Karpas-422 (cell line): Measurements from ENCODE around the gene ANK2. TPM values are rescaled to one million over a fixed set of nuclear protein-coding genes. Genes with fewer than 3 reads are reported as not detected.

Source experiments
- DNase-seq: peaks from one replicate; pipeline ENCODE4 v3.0.0-alpha.2; 2015
- H2AFZ ChIP-seq: fragments of 200-600 bp; sonication (generic); 2 replicates; pipeline ENCODE4 v1.6.1; 2014; ENCODE audit warnings: antibody characterized with exemption, low read length, mixed read lengths
- H3K27ac ChIP-seq: fragments of 200-600 bp; sonication (generic); 2 replicates; pipeline ENCODE4 v1.5.1; 2014; ENCODE audit warnings: mild to moderate bottlenecking, low read length, moderate library complexity
- H3K27me3 ChIP-seq: fragments of 200-600 bp; sonication (generic); 2 replicates; pipeline ENCODE4 v1.6.1; 2014; ENCODE audit warnings: low read length, mixed read lengths
- H3K36me3 ChIP-seq: fragments of 200-600 bp; sonication (generic); 2 replicates; pipeline ENCODE4 v1.6.1; 2014; ENCODE audit warnings: low read length, mixed read lengths; ENCODE audit not compliant: insufficient read depth
- H3K4me1 ChIP-seq: fragments of 200-600 bp; sonication (generic); 2 replicates; pipeline ENCODE4 v1.6.1; 2014; ENCODE audit warnings: mild to moderate bottlenecking, low read length, mixed read lengths
- H3K4me2 ChIP-seq: fragments of 200-600 bp; sonication (generic); 2 replicates; pipeline ENCODE4 v1.6.1; 2014; ENCODE audit warnings: low read length, low read depth, mild to moderate bottlenecking; ENCODE audit not compliant: poor library complexity, severe bottlenecking
- H3K4me3 ChIP-seq: fragments of 200-600 bp; sonication (generic); 2 replicates; pipeline ENCODE4 v1.5.1; 2014; ENCODE audit warnings: mild to moderate bottlenecking, antibody characterized with exemption, low read length, mixed read lengths
- H3K79me2 ChIP-seq: fragments of 200-600 bp; sonication (generic); 2 replicates; pipeline ENCODE4 v1.6.1; 2014; ENCODE audit warnings: mild to moderate bottlenecking, low read length, mixed read lengths
- H3K9ac ChIP-seq: fragments of 200-600 bp; sonication (generic); 2 replicates; pipeline ENCODE4 v1.6.0; 2014; ENCODE audit warnings: low read length
- H3K9me2 ChIP-seq: fragments of 200-600 bp; sonication (generic), shearing (Covaris generic); replicated peaks from 2 replicates; pipeline ENCODE4 v1.6.0; 2014; ENCODE audit warnings: mild to moderate bottlenecking, low read length, moderate library complexity; ENCODE audit not compliant: insufficient read depth
- H3K9me3 ChIP-seq: fragments of 300-700, 200-600 bp; sonication (generic); 2 replicates; pipeline ENCODE4 v1.6.1; 2014; ENCODE audit warnings: low read length, mixed read lengths
- H4K20me1 ChIP-seq: fragments of 200-600 bp; sonication (generic); 2 replicates; pipeline ENCODE4 v1.6.1; 2014; ENCODE audit warnings: mild to moderate bottlenecking, antibody characterized with exemption, low read length, low read depth; ENCODE audit not compliant: insufficient read depth
- total RNA-seq: library from RNA; depleted of rRNA; stranded (reverse); fragments of >200 nt; shearing (Covaris generic); gene quantifications from 2 replicates; pipeline ENCODE4 v1.2.3, GENCODE V29; 2014; ENCODE audit warnings: low replicate concordance

The ANK2 gene
- total RNA-seq, 1 experiment from 2014 or later: 3.1 TPM

- no peaks in the 10 kb centered on the region for H3K4me1 ChIP-seq
- H3K9me3 ChIP-seq: no peaks in the 10 kb centered on the region
- H3K36me3 ChIP-seq: no peaks in the 10 kb centered on the region
- no peaks in the 10 kb centered on the region for H3K27me3 ChIP-seq
- no peak overlapping the region for H3K27ac ChIP-seq
- H2AFZ ChIP-seq: no peak overlapping the region
- DNase-seq: no peak
- no peak overlapping the region for H3K4me3 ChIP-seq
- no peaks in the 10 kb centered on the region for H3K9me2 ChIP-seq
- no peaks in the 10 kb centered on the region for H4K20me1 ChIP-seq
- no peak overlapping the region for H3K4me2 ChIP-seq
- H3K9ac ChIP-seq: no peak overlapping the region
- no peaks in the 10 kb centered on the region for H3K79me2 ChIP-seq
Observed at GRCh38 chr4:113322736-113323135, 273.3 kb downstream of the ANK2 start.

- Histone ChIP-seq H3K4me2 (no peak overlapping the region), H3K4me3 (no peak overlapping the region)
- no peak for DNase-seq
Observed at GRCh38 chr4:113325876-113326615, 276.6 kb downstream of the ANK2 start.

DNA sequence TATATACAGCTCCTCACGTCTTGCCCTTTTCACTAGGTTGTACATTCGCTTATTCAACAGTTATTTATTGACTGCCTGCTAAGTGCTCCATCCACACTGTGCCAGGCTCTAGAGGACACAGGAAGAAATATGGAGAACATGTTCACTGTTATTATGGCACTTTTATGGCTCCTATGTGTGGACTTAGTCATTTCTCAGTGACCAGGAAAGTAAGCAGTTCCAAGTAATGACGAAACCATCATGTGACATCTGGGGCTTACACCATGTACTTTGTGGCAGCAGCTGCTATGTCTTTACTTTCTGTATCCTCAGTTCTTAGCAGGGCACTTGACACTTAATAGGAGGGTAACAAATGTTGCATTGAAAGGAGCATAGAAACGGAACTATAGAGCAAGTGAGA, 278.0 kb downstream of the ANK2 start:
- no peak for DNase-seq
- no peaks in the 10 kb centered on the region for H3K9me2 ChIP-seq
- no peaks in the 10 kb centered on the region for H3K36me3 ChIP-seq
- no peak overlapping the region for H3K27ac ChIP-seq
- H3K9ac ChIP-seq: no peak overlapping the region
- no peaks in the 10 kb centered on the region for H3K4me1 ChIP-seq
- no peaks in the 10 kb centered on the region for H3K27me3 ChIP-seq
- no peaks in the 10 kb centered on the region for H3K9me3 ChIP-seq
- H4K20me1 ChIP-seq: no peaks in the 10 kb centered on the region
- no peak overlapping the region for H2AFZ ChIP-seq
- no peak overlapping the region for H3K4me2 ChIP-seq
- no peaks in the 10 kb centered on the region for H3K79me2 ChIP-seq
- H3K4me3 ChIP-seq: no peak overlapping the region

More at GRCh38 chr4:113325876-113326615, 276.6 kb downstream of the ANK2 start:
- no peaks in the 10 kb centered on the region for H3K9me3 ChIP-seq
- no peaks in the 10 kb centered on the region for H3K36me3 ChIP-seq
- no peaks in the 10 kb centered on the region for H3K4me1 ChIP-seq
- no peak overlapping the region for H3K9ac ChIP-seq
- no peak overlapping the region for H2AFZ ChIP-seq
- no peaks in the 10 kb centered on the region for H4K20me1 ChIP-seq
- no peaks in the 10 kb centered on the region for H3K27me3 ChIP-seq
- no peaks in the 10 kb centered on the region for H3K9me2 ChIP-seq
- no peaks in the 10 kb centered on the region for H3K79me2 ChIP-seq
- H3K27ac ChIP-seq: no peak overlapping the region

DNA sequence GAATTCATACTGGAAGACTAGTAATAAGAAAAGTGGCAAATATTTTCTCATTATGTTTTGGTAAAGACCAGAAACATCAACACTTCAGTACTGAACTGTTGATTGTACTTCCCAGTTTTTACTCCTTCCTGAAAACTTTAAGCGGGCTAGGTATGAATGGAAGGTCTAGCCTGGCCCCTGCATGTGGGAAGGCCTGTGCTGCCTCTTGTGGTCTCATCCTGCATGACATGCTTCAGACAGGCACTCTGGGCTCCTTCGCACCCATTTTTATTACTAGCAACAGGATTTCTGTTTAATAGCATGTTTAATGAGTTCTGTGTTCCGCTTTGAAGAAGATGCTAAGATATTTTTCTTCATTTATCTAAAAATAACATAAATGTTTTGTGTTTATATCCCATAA, 279.1 kb downstream of the ANK2 start:
- H3K4me2 ChIP-seq: no peak overlapping the region
- DNase-seq: peak; percentile 66
- H3K9ac ChIP-seq: no peak overlapping the region
- H3K36me3 ChIP-seq: no peaks in the 10 kb centered on the region
- no peak overlapping the region for H2AFZ ChIP-seq
- no peaks in the 10 kb centered on the region for H4K20me1 ChIP-seq
- H3K9me2 ChIP-seq: no peaks in the 10 kb centered on the region
- no peak overlapping the region for H3K4me3 ChIP-seq
- H3K79me2 ChIP-seq: no peaks in the 10 kb centered on the region
- H3K27ac ChIP-seq: no peak overlapping the region
- no peaks in the 10 kb centered on the region for H3K4me1 ChIP-seq
- H3K9me3 ChIP-seq: no peaks in the 10 kb centered on the region
- no peaks in the 10 kb centered on the region for H3K27me3 ChIP-seq

- Histone ChIP-seq H4K20me1 (no peaks in the 10 kb centered on the region), H2AFZ (no peak overlapping the region), H3K9me3 (no peaks in the 10 kb centered on the region), H3K9ac (no peak overlapping the region), H3K36me3 (no peaks in the 10 kb centered on the region), H3K4me3 (no peak overlapping the region), H3K4me1 (no peaks in the 10 kb centered on the region), H3K4me2 (no peak overlapping the region), H3K79me2 (no peaks in the 10 kb centered on the region), H3K9me2 (no peaks in the 10 kb centered on the region), H3K27me3 (no peaks in the 10 kb centered on the region), H3K27ac (no peak overlapping the region)
- DNase-seq: no peak
Observed at GRCh38 chr4:113330200-113330599, 280.7 kb downstream of the ANK2 start.

DNA sequence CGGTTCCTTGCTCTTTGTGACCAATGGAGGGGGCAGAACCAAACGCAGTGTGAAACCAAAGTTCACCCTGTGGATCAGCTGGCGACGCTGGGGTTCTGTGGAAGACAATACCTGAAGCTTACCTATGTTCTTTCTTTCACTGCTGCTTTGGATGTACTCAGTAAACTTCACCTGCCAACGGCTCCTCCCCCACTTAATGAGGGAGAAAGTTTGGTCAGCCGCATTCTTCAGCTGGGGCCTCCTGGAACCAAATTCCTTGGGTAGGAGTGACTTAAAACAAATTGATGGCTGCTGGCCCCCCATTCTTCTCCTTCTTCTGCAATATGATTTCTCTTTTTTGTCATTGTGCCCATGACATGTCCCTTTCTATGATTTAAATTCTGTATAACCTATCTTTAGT, 282.4 kb downstream of the ANK2 start:
- Histone ChIP-seq H4K20me1 (no peaks in the 10 kb centered on the region), H3K27me3 (no peaks in the 10 kb centered on the region), H3K9ac (no peak overlapping the region), H3K9me2 (no peaks in the 10 kb centered on the region), H3K4me3 (no peak overlapping the region), H3K27ac (no peak overlapping the region), H3K36me3 (no peaks in the 10 kb centered on the region), H2AFZ (no peak overlapping the region), H3K4me2 (no peak overlapping the region), H3K79me2 (no peaks in the 10 kb centered on the region), H3K4me1 (no peaks in the 10 kb centered on the region), H3K9me3 (no peaks in the 10 kb centered on the region)
- no peak for DNase-seq

- Histone ChIP-seq H3K36me3 (no peaks in the 10 kb centered on the region), H3K9me3 (no peaks in the 10 kb centered on the region), H3K4me3 (no peak overlapping the region), H3K9ac (no peak overlapping the region), H3K4me2 (no peak overlapping the region), H2AFZ (no peak overlapping the region), H3K27ac (no peak overlapping the region), H3K27me3 (no peaks in the 10 kb centered on the region), H4K20me1 (no peaks in the 10 kb centered on the region), H3K79me2 (no peaks in the 10 kb centered on the region), H3K9me2 (no peaks in the 10 kb centered on the region), H3K4me1 (no peaks in the 10 kb centered on the region)
- DNase-seq: no peak
Observed at GRCh38 chr4:113332701-113333100, 283.2 kb downstream of the ANK2 start.

DNA sequence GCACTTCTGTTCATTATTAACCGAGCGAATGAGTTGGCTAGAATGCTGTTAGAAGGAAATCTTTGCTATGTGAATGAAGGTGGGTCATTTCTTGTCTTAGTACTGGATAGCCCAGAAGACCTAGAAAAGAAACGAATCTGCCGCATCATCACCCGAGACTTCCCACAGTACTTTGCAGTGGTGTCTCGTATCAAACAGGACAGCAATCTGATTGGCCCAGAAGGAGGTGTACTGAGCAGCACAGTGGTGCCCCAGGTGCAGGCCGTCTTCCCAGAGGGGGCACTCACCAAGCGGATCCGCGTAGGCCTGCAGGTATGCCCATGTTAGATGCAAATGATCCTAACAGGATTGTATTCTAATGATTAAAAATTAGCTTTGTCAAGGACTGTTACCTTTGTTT, 286.3 kb downstream of the ANK2 start:
- no peaks in the 10 kb centered on the region for H3K27me3 ChIP-seq
- H3K9me3 ChIP-seq: no peaks in the 10 kb centered on the region
- H2AFZ ChIP-seq: no peak overlapping the region
- no peaks in the 10 kb centered on the region for H3K9me2 ChIP-seq
- no peaks in the 10 kb centered on the region for H3K4me1 ChIP-seq
- no peak overlapping the region for H3K27ac ChIP-seq
- no peak overlapping the region for H3K4me3 ChIP-seq
- no peaks in the 10 kb centered on the region for H4K20me1 ChIP-seq
- no peak overlapping the region for H3K9ac ChIP-seq
- H3K36me3 ChIP-seq: no peaks in the 10 kb centered on the region
- H3K79me2 ChIP-seq: no peaks in the 10 kb centered on the region
- H3K4me2 ChIP-seq: no peak overlapping the region
- no peak for DNase-seq
